Measurements from ENCODE around the gene MSI2.
"Not testable (repeated sequence)": the region's sequence is repeated elsewhere in the genome, so short reads cannot be mapped to it uniquely, and the experiment has no call there.

The MSI2 gene

DNA sequence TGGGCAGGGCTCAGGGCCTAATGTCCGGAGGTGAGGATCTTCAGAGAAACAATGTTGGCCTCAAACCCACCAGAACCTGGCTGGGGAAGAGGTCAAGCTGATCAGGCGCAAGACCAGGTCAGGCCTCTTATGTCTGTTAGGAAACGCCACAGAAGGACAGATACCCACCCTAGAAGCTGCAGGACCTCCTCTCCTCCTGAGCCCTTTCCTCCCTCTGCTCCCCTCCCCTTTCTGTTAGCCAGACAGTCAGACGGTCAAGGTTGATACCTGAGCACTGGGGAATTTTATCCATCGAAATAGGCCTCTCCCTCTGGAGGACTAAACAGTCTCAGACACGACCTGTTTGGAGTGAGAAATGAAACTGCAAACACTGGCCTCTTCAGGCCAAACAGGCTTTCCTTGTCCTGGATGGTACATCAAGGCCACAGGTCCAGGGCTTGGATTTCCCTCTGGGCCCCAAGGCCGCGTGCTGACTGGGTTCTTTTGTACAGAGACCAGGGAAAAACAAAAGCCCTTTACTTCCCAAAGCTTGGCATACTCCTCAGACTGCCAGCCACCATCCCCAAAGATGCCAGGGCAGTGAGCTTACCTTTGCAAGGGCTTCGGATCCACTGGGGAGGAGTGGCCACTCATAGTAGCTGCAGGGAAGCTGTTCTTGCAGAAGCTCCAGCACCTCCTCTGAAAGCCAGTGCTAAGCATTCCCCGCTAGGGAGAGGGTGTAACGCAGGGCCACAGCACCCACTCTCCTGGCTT, 353.0 kb downstream of the MSI2 start:
- no peak for DNase-seq

DNA sequence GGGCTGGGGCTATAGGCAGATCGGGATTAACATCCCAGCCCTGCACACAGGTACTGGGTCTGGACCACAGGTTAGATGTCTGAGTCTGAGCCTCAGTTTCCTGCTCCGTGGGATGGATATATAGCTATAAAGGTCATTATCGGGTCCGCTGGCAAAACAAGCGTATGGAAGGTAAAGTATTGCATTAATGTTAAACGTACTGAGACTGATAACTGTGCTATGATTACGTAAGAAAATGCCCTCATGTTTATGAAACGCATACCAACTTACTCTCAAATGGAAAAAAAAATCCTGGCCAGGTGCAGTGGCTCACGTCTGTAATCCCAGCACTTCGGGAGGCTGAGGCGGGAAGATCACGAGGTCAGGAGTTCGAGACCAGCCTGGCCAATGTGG, 353.6 kb downstream of the MSI2 start:
- no peak for DNase-seq

- DNase-seq = peak; percentile 43
Observed at GRCh38 chr17:57612202-57613071, 356.1 kb downstream of the MSI2 start.

- DNase-seq = no peak
Observed at GRCh38 chr17:57614742-57615141, 358.4 kb downstream of the MSI2 start.

DNA sequence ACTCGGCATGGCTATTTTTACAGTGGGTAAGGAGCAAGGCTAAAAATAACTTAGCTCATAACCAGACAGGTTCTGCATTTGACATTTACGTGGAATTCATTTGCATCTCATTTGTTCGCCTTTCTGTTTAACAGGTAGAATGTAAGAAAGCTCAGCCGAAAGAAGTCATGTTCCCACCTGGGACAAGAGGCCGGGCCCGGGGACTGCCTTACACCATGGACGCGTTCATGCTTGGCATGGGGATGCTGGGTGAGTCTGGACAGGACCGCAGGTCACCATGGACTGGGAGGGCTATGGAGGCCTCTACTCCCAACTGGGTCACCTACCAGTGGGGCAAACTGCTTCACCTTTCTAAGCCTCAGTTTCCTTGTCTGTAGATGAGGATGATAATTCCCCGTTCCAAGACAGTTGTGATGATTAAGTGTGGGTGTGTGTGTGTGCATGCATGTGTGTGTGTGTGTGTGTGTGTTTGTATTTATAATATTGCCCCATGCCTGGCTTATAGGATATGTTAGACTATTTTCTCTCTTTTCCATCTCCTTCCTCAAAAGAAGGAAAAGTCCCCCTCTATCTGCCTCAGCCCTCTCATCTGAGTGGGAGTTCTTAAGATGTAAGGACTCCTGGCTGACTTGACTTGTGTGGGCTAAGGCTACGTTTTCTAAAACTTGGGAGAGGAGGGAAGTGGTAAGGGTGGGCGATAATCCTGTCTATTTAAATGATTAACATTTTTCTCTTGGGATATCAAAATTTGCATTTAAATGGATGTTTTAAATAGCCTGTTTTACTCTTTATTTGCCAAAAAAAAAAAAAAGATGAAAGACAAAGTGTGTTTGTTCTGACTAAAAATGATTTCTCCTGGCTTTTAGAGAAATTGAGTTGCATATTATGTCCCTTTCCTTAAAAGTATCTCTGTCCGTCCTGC, 359.8 kb downstream of the MSI2 start:
- DNase-seq = no peak

GRCh38 chr17:57617218-57617617, 360.9 kb downstream of the MSI2 start:
- DNase-seq = no peak

DNA sequence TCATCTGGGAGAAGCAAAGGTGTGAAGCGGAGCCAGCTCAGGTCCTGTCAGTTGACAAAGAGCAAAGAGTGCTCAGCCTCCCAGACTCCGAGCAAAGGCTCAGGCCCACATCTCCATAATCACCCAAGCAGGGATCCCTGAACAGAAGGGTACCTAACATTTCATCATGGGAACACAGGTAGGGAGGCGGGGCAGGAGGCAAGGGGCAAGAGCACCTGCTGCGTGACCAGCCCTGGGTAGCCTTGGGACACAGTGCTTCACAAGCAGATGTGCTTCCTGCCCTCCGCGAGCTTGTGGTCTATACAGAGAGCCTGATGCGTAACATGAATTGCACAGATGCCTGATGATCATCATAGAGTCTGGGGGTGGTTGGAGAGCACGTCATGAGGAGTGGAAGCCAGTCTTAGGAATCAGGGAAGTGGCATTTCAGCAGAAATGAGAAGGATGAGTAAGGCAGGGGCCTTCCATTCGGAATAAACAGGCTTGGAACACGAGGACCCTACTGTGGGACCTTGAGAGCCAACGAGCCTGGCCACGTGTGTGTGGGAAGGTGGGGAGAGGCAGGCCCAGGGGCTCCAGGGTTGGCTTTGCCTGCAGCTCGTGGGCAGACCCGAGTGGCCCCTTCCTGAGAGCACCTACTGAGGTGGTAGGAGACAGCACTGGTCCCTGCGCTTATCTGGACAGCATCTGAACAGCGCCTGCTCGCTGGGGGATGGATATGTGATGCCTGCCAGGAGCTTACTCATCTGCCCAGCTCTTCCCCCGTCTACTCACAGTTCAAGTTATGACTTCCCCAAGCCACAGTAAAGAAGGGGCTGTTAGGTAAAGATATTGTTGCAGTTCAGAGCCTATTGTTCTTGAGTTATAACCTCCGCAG, 363.0 kb downstream of the MSI2 start:
- no peak for DNase-seq

GRCh38 chr17:57620576-57620975, 364.3 kb downstream of the MSI2 start:
- DNase-seq = no peak

DNA sequence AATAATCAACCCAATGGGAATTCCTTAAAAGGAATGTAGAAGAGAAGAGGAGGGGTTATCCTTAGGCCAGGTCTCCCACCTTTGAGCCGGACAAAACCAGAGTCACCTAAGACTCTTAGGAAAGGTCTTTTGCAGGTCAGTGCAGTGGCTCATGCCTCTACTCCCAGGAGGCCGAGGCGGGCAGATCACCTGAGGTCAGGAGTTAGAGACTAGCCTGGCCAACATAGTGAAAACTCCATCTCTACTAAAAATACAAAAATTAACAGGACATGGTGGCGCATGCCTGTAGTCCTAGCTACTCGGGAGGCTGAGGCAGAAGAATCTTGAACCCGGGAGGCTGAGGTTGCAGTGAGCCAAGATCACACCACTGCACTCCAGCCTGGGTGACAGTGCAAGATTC, 365.5 kb downstream of the MSI2 start:
- DNase-seq = not testable (repeated sequence)

- no peak for DNase-seq
Observed at GRCh38 chr17:57622306-57622682, 366.0 kb downstream of the MSI2 start.

GRCh38 chr17:57622683-57623433, 366.5 kb downstream of the MSI2 start:
- DNase-seq = no peak

DNA sequence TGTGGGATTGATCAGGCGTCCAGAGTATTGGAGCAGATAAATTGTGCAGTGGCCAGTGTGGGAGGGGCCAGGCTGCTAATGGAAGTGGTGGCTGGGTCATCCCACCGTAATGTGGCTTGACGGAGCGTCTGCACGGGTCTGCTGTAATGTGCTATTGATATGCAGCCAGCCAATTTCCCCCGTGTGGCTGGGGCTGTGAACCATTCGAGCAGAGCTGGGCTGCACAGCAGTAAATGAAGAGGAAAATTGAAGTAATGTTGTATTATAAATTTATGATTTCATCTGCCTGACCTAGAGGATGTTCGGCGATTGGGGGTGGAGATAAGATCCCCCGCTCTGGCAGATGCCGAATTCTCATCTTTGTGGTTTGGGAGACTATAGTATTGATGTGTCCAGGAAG, 367.3 kb downstream of the MSI2 start:
- no peak for DNase-seq

DNA sequence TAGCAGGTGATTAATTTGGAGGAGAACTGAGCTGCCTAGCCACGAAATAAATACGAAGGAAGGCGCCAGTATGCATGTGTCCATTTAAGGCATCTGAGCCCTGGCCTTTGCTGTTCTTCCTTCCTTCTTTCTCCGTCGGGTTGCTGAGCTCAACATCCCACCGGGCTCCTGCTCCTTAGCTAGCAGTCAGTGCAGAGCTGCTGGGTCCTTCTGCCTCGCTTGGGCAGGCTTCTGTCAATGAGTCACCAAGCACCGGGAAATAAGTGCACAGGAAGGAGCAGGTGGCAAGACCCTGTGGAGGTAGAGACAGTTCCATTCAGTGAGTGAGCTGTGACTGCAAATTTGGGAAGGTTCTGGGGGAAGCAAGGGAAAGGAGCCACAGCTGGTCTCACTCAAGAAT, 368.1 kb downstream of the MSI2 start:
- no peak for DNase-seq

- no peak for DNase-seq
Observed at GRCh38 chr17:57625511-57625910, 369.2 kb downstream of the MSI2 start.

DNA sequence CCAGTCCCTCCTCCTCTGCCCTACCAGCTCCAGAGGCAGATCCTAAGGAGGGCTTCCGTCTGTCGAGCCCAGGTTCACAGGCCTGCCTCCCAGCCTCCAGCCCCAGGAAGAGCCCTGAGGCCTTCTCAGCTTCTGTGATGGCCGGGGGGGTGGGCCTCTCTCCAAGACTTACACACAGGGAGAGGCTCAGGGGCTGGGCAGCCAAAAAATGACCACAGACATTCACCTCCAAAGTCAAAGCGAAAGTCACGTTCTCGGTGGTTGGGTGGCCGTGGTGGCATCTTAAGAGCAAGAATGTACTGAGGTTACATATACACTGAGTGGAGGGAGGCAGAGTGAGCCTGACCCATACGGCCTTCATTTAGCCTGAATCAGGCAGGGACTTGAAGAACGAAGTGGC, 369.6 kb downstream of the MSI2 start:
- DNase-seq = no peak

- no peak for DNase-seq
Observed at GRCh38 chr17:57626520-57627210, 370.3 kb downstream of the MSI2 start.

GRCh38 chr17:57627591-57627990, 371.3 kb downstream of the MSI2 start:
- no peak for DNase-seq

- no peak for DNase-seq
Observed at GRCh38 chr17:57628421-57628820, 372.1 kb downstream of the MSI2 start.

- peak; percentile 66 for DNase-seq
Observed at GRCh38 chr17:57629470-57629869, 373.1 kb downstream of the MSI2 start.

GRCh38 chr17:57629886-57630285, 373.6 kb downstream of the MSI2 start:
- DNase-seq = no peak

DNA sequence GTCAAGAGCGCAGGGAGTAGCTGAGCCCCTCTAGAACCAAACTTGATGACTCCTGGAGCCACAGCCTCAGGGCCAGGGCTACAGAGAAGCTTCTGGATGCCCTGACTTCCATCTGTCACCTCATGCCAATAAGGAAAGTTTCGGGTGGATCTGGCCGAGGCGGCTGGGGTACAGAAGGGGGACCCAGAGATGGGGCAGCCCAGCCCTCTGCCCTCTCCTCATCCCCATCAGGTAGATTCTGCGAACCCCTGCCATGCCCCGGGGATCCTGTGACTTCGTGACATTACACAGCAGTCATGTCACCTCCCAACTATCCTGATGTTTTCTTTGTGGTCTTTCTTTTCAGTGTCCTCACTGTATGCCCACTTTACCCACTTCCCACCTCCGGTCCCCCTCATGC, 374.4 kb downstream of the MSI2 start:
- no peak for DNase-seq

Measured in CD4-positive, alpha-beta T cell treated with Interleukin-15 for 1 hour (primary cell).